HEK293 (cell line): ENCODE results near the gene SNX21.

Experiments
- CTCF ChIA-PET: fragments of 350-600 bp; formaldehyde crosslinking; extraction: SDS; loops from one replicate; lab custom pipeline; 2021; ENCODE audit warnings: antibody characterized with exemption; lab: Yijun Ruan, JAX
- POLR2A ChIA-PET: fragments of 300-600 bp; formaldehyde crosslinking; extraction: SDS; loops from one replicate; lab custom pipeline; 2020; ENCODE audit warnings: antibody characterized with exemption, inconsistent platforms; lab: Yijun Ruan, JAX
- H3K27ac ChIP-seq: fragments of 200-500 bp; sonication (Bioruptor generic); 2 replicates; pipeline ENCODE4 v1.5.1; 2014; ENCODE audit warnings: low read depth, low read length, control low read depth, inconsistent platforms; ENCODE audit errors: extremely low read depth
- H3K36me3 ChIP-seq, 2 experiments: fragments of 200-500 bp in 1 of 2; sonication (Bioruptor generic) in 1 of 2; 1 replicate in 1 of 2; 2 replicates in 1 of 2; pipeline ENCODE4 v1.5.1; 2014 to 2017; ENCODE audit warnings: inconsistent platforms in 2 of 2, low read length in 2 of 2; ENCODE audit not compliant: control insufficient read depth in 2 of 2, insufficient read depth in 1 of 2
- H3K4me1 ChIP-seq: fragments of 200-500 bp; sonication (Bioruptor generic); 2 replicates; pipeline ENCODE4 v1.5.1; 2014; ENCODE audit warnings: mild to moderate bottlenecking, low read length, inconsistent platforms; ENCODE audit not compliant: control insufficient read depth, insufficient read depth
- H3K4me3 ChIP-seq: 2 replicates; pipeline ENCODE4 v1.5.1; 2011; ENCODE audit warnings: low read depth, mild to moderate bottlenecking, control low read depth, low read length, moderate library complexity
- H3K9me3 ChIP-seq: fragments of 200-500 bp; sonication (Bioruptor generic); 2 replicates; pipeline ENCODE4 v1.5.1; 2014; ENCODE audit warnings: low read depth, low read length, inconsistent platforms; ENCODE audit not compliant: control insufficient read depth, insufficient read depth
- BCL11B ChIP-seq: fragments of 450-650 bp; formaldehyde crosslinking; IDR thresholded peaks from 2 replicates; pipeline ENCODE4 v1.5.1; 2016; ENCODE audit warnings: low read depth, missing biosample characterization, missing genetic modification characterization
- GLI4 ChIP-seq: fragments of 450-650 bp; formaldehyde crosslinking; IDR thresholded peaks from 2 replicates; pipeline ENCODE4 v1.5.1; 2016; ENCODE audit warnings: missing biosample characterization, missing genetic modification characterization
- HOXD13 ChIP-seq: sonication (generic); formaldehyde crosslinking; IDR thresholded peaks from 2 replicates; pipeline ENCODE4 v1.8.0; 2022; ENCODE audit warnings: missing genetic modification reagents, borderline replicate concordance
- OSR2 ChIP-seq: fragments of 450-650 bp; formaldehyde crosslinking; IDR thresholded peaks from 2 replicates; pipeline ENCODE4 v1.5.1; 2016; ENCODE audit warnings: missing biosample characterization, missing genetic modification characterization
- PRDM10 ChIP-seq: fragments of 450-650 bp; formaldehyde crosslinking; IDR thresholded peaks from 2 replicates; pipeline ENCODE4 v1.5.1; 2016; ENCODE audit warnings: missing biosample characterization, missing genetic modification characterization
- PRDM6 ChIP-seq: fragments of 450-650 bp; formaldehyde crosslinking; IDR thresholded peaks from 2 replicates; pipeline ENCODE4 v1.5.1; 2017; ENCODE audit warnings: missing biosample characterization, missing genetic modification characterization
- TCF7L2 ChIP-seq: IDR thresholded peaks from 2 replicates; pipeline ENCODE4 v1.6.1; 2011; ENCODE audit warnings: low read depth, mild to moderate bottlenecking, inconsistent platforms, low read length, moderate library complexity, borderline replicate concordance
- TRIM28 ChIP-seq: IDR thresholded peaks from 2 replicates; pipeline ENCODE4 v1.6.1; 2011; ENCODE audit warnings: low read length, control low read depth, borderline replicate concordance
- ZBTB20 ChIP-seq: fragments of 450-650 bp; formaldehyde crosslinking; IDR thresholded peaks from 2 replicates; pipeline ENCODE4 v1.5.1; 2016; ENCODE audit warnings: missing biosample characterization, missing genetic modification characterization
- ZBTB26 ChIP-seq: fragments of 450-650 bp; formaldehyde crosslinking; optimal IDR thresholded peaks from 2 replicates; pipeline ENCODE3; 2016; ENCODE audit warnings: missing biosample characterization, mild to moderate bottlenecking, missing genetic modification characterization
- ZFP41 ChIP-seq: fragments of 450-650 bp; formaldehyde crosslinking; IDR thresholded peaks from 2 replicates; pipeline ENCODE4 v1.5.1; 2016; ENCODE audit warnings: missing biosample characterization, missing genetic modification characterization, borderline replicate concordance
- ZNF157 ChIP-seq: fragments of 450-650 bp; formaldehyde crosslinking; IDR thresholded peaks from 2 replicates; pipeline ENCODE4 v1.5.1; 2016; ENCODE audit warnings: missing biosample characterization, missing genetic modification characterization
- ZNF223 ChIP-seq: fragments of 450-650 bp; formaldehyde crosslinking; IDR thresholded peaks from 2 replicates; pipeline ENCODE4 v1.5.1; 2016; ENCODE audit warnings: missing biosample characterization, missing genetic modification characterization
- ZNF23 ChIP-seq: fragments of 450-650 bp; formaldehyde crosslinking; IDR thresholded peaks from 2 replicates; pipeline ENCODE4 v1.5.1; 2016; ENCODE audit warnings: missing biosample characterization, missing genetic modification characterization, borderline replicate concordance
- ZNF266 ChIP-seq: fragments of 450-650 bp; formaldehyde crosslinking; IDR thresholded peaks from 2 replicates; pipeline ENCODE4 v1.5.1; 2016; ENCODE audit warnings: missing biosample characterization, missing genetic modification characterization, low read depth
- ZNF302 ChIP-seq: fragments of 450-650 bp; formaldehyde crosslinking; IDR thresholded peaks from 2 replicates; pipeline ENCODE4 v1.5.1; 2016; ENCODE audit warnings: missing biosample characterization, missing genetic modification characterization, low read depth
- ZNF324 ChIP-seq: fragments of 450-650 bp; formaldehyde crosslinking; IDR thresholded peaks from 2 replicates; pipeline ENCODE4 v1.5.1; 2016; ENCODE audit warnings: missing biosample characterization, missing genetic modification characterization
- ZNF335 ChIP-seq: fragments of 450-650 bp; formaldehyde crosslinking; conservative IDR thresholded peaks from 2 replicates; pipeline ENCODE4 v1.5.1; 2016; ENCODE audit warnings: missing biosample characterization, missing genetic modification characterization
- ZNF354C ChIP-seq: fragments of 450-650 bp; formaldehyde crosslinking; IDR thresholded peaks from 2 replicates; pipeline ENCODE4 v1.5.1; 2016; ENCODE audit warnings: missing biosample characterization, missing genetic modification characterization, low read depth, borderline replicate concordance
- ZNF398 ChIP-seq: fragments of 450-650 bp; formaldehyde crosslinking; IDR thresholded peaks from 2 replicates; pipeline ENCODE4 v1.5.1; 2017; ENCODE audit warnings: missing biosample characterization, missing genetic modification characterization
- ZNF473 ChIP-seq: fragments of 450-650 bp; formaldehyde crosslinking; IDR thresholded peaks from 2 replicates; pipeline ENCODE4 v1.5.1; 2017; ENCODE audit warnings: missing biosample characterization, missing genetic modification characterization
- ZNF510 ChIP-seq: fragments of 450-650 bp; formaldehyde crosslinking; IDR thresholded peaks from 2 replicates; pipeline ENCODE4 v1.5.1; 2018; ENCODE audit warnings: mild to moderate bottlenecking, missing genetic modification characterization, missing biosample characterization; ENCODE audit not compliant: insufficient replicate concordance
- ZNF514 ChIP-seq: fragments of 450-650 bp; formaldehyde crosslinking; IDR thresholded peaks from 2 replicates; pipeline ENCODE4 v1.5.1; 2016; ENCODE audit warnings: missing biosample characterization, missing genetic modification characterization
- ZNF561 ChIP-seq: fragments of 450-650 bp; IDR thresholded peaks from 2 replicates; pipeline ENCODE4 v1.5.1; 2018; ENCODE audit warnings: missing biosample characterization, missing genetic modification characterization, borderline replicate concordance
- ZNF623 ChIP-seq: fragments of 450-650 bp; formaldehyde crosslinking; IDR thresholded peaks from 2 replicates; pipeline ENCODE4 v1.5.1; 2016; ENCODE audit warnings: missing biosample characterization, missing genetic modification characterization
- ZNF629 ChIP-seq: fragments of 450-650 bp; formaldehyde crosslinking; IDR thresholded peaks from 2 replicates; pipeline ENCODE4 v1.5.1; 2017; ENCODE audit warnings: missing biosample characterization, missing genetic modification characterization
- ZNF837 ChIP-seq: fragments of 450-650 bp; formaldehyde crosslinking; IDR thresholded peaks from 2 replicates; pipeline ENCODE4 v1.5.1; 2016; ENCODE audit warnings: missing biosample characterization, missing genetic modification characterization

The SNX21 gene

GRCh38 chr20:45817376-45818194, 16.0 kb upstream of the SNX21 start:
- Histone ChIP-seq H3K4me3 (no peak overlapping the region), H3K9me3 (no peaks in the 10 kb centered on the region), H3K36me3 (peaks cover 0 to 47% of the 10 kb centered on the region in 2 experiments; a peak in 2 of 3 replicates), H3K4me1 (peaks cover 7% of the 10 kb centered on the region; the same call in 1 of the 2 replicates), H3K27ac (peak overlapping the region; percentile 21; the same call in 1 of the 2 replicates)
- POLR2A ChIA-PET, result interaction anchor here (0.9 to 1.2 kb wide), 5 partner anchors 8 to 116 kb away, joined by 3 to 5 read pairs (median 3); partner anchors contain the start of genes PCIF1 and ZSWIM1
- CTCF ChIA-PET, result interaction anchor here (0.8 to 4.3 kb wide), 2 partner anchors 17 to 159 kb away, joined by 4 to 21 read pairs; no protein-coding TSS in a partner anchor
- TF ChIP-seq ZBTB20 (tag by site-specific recombination), result no peak
- TF ChIP-seq PRDM10 (tag by site-specific recombination), result peak; percentile 27; the same call in 1 of the 2 replicates
- no peak for TF ChIP-seq OSR2 (tag by site-specific recombination)
- TF ChIP-seq ZNF335 (tag by site-specific recombination), result peak; percentile 35; the same call in 1 of the 2 replicates
- no peak for TF ChIP-seq ZBTB26 (tag by site-specific recombination)
- TF ChIP-seq ZFP41 (tag by site-specific recombination), result no peak
- no peak for TF ChIP-seq ZNF837 (tag by site-specific recombination)
- no peak for TF ChIP-seq GLI4 (tag by site-specific recombination)
- no peak for TF ChIP-seq ZNF324
- peak; percentile 85 for TF ChIP-seq ZNF629 (tag by site-specific recombination)
- TF ChIP-seq ZNF266 (tag by site-specific recombination), result no peak
- no peak for TF ChIP-seq TCF7L2
- no peak for TF ChIP-seq HOXD13
- TF ChIP-seq ZNF510, result no peak
- TF ChIP-seq ZNF354C (tag by site-specific recombination), result no peak
- no peak for TF ChIP-seq ZNF623 (tag by site-specific recombination)
- 0 out of 2 replicates have a peak, but pooled peaks have one; percentile 37 for TF ChIP-seq ZNF561 (tag by site-specific recombination)
- TF ChIP-seq ZNF23 (tag by site-specific recombination), result no peak
- TF ChIP-seq ZNF223 (tag by site-specific recombination), result no peak
- TF ChIP-seq ZNF398, result no peak
- TF ChIP-seq ZNF157 (tag by site-specific recombination), result no peak
- no peak for TF ChIP-seq ZNF473 (tag by site-specific recombination)
- TF ChIP-seq ZNF514 (tag by site-specific recombination), result no peak
- TF ChIP-seq PRDM6 (tag by site-specific recombination), result peak; percentile 86
- TF ChIP-seq ZNF302 (tag by site-specific recombination), result no peak
- TF ChIP-seq BCL11B (tag by site-specific recombination), result no peak
- TF ChIP-seq TRIM28, result no peak
